IPS-NIHi7 (cell line): ENCODE results near the gene PRPH.
"Not testable (repeated sequence)": the region's sequence is repeated elsewhere in the genome, so short reads cannot be mapped to it uniquely, and the experiment has no call there.

ENCODE experiments used
- DNase-seq: peaks from one replicate; pipeline ENCODE4 v3.0.0; 2012; ENCODE audit warnings: mixed read lengths; ENCODE audit errors: extremely low spot score

Gene PRPH

DNA sequence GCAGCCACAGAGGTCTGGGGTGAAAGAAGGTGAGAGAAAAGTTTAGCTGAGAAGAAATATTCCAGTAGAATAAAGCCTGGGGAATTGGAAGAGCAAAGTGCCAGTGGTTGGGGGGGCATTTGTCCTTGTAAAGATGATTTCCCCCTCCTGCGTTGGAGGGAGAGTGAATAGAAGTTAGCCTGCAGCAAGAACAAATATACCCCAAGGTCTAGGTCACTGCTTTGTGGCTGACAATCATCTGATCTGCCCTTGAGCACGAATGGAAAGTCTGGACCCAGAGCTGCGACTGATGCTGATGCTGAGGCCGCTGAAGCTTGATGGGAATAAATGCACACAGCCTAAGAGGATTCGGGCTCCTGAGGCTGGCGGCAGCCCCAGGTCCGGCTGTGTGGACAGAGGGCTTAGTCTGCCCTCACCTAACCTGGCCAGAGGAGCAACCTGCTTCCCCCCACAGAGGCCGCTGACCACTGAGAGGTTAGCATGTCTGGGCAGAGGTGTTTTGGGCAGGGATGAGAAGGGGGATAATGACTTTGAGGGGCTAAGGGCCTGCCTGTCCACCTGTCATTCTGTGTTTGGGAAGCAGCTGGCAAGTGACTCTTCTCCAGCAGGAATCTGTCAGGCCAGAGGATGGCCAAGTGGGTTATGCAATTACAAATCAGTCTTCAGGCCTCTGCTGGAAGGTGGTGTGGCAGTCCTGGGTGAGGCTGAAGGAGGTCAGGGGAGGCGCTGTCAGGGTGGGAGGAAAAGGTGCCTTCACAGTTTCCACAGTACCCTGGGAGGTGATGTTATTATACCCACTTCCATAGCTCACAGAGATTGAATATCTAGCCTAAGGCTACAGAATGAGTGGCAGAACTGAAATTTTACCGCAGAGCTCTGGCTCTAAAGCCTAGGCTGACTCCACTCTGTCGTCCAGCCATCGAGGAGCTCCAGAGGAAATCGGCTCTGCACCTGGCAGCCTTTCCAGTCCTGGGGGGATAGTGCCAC is 18.4 kb upstream of the PRPH start:
- no peak for DNase-seq

DNA sequence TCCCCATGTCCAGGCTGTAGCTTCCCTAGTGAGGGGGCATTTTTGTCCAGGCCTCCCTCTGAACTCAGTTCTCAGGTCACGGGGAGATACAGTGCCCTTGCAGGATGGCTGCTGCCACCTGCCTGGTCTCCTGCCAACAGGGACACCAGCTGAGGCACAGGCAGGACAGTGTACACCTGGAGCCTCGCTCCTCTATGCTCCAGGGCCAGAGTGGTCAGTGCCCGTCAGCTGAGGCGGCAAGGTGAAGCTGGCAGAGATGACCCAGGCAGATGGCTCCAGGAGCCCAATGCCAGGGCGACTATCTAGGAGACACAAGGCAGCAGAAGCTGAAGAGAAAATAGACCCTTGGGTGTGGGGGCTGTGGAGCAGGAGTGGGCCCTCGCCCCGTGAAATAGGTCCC is 17.5 kb upstream of the PRPH start:
- DNase-seq, result no peak

DNA sequence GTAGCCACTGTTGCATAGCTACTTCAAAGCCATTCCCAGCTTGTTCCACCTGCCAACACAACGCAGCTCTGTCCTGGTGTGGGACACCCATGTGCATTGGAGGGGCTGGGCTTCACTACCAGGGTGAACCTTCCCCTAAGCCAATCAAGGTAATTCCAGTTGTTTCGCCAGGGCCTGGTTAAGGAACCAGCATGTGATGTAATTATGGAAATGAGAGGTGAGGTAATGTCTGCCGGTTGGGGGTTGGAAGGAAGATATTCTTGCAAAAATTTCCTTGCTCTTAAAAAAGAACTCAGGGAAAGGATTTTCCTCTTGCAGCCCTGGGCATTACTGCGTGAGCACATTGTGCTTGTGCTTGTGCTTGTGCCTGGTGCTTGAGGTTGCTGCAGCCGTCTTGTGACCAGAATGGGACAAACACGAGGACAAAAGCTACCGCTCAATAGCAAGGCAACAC is 15.2 kb upstream of the PRPH start:
- peak; percentile 55 for DNase-seq

DNA sequence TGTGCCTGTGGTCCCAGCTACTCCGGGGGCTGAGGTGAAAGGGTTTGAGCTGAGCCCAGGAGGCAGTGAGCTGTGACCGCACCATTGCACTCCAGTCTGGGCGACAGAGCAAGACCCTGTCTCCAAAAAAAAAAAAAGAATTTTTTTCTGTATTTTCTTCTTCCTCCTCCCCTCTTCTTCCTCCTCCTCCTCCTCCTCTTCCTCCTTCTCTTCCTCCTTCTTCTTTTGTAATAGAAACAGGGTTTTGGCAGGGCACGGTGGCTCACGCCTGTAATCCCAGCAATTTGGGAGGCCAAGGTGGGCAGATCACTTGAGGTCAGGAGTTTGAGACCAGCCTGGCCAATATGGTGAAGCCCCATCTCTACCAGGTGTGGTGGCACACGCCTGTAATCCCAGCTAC is 14.4 kb upstream of the PRPH start:
- DNase-seq, result not testable (repeated sequence)

DNA sequence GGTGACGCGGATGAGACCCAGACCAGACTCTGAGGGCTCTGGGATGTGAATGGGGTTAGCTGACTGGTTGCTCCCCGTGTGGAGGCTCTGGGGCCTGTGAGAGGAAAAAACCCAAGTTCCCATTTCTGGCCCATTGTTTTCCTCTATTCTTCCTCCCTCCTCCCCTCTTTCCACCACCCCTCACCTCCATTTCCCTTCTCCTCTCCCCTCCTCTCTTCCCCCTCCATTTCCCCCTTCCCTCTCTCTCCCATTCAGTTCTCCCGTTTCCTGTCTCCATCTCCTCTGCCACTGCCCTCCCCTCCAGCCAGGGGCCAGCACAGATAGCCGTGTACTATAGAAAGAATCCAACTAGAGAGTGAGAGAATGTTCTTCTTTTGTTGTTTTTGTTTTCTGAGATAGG is 12.6 kb upstream of the PRPH start:
- no peak for DNase-seq

DNA sequence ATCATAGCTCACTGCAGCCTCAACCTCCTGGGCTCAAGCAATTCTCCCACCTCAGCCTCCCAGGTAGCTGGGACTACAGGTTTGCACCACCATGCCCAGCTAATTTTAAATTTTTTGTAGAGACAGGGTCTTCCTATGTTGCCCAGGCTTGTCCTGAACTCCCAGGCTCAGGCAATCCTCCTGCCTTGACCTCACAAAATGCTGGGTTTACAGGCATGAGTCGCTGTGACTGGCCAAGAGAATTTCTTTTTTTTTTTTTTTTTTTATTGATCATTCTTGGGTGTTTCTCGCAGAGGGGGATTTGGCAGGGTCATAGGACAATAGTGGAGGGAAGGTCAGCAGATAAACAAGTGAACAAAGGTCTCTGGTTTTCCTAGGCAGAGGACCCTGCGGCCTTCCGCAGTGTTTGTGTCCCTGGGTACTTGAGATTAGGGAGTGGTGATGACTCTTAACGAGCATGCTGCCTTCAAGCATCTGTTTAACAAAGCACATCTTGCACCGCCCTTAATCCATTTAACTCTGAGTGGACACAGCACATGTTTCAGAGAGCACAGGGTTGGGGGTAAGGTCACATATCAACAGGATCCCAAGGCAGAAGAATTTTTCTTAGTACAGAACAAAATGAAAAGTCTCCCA is 12.1 kb upstream of the PRPH start:
- DNase-seq, result not testable (repeated sequence)

DNA sequence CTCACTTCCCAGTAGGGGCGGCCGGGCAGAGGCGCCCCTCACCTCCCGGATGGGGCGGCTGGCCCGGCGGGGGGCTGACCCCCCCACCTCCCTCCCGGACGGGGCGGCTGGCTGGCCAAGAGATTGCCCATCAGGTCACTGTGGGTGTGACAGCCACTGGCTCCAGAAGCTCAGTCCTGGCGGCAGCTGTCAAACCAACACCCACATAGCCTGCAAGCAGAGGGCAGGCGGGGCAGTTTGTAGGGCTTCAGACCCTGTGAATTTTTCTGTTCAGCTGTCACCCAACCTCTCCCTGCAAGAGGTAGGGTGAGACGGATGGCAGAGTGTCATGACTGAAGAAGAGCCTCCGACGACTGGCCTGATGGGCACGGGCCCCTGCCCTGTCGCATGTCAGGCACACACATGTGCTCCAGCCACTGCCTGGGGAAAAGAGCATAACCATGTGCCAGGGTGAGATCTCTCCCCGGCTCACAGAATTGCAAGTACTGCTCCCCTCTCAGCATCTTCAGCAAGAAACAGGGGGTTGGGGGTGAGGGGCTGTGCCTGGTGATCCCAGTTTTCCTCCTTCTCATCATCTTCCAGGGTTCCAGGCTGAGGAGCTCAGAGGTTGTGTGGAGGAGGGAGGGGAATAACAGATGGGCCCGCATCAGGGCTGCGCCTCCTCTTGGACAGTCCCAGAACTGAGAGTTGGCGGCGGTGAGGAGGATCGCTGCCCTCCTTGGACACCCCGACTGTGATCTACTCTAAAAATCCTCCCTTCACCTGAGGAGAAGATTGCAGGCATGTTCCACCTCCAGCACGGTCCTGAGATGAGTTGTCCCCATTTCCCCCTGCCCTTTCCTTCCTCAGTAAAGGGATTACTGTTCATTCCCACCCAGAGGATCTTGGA is 11.2 kb upstream of the PRPH start:
- peak; percentile 29 for DNase-seq

DNA sequence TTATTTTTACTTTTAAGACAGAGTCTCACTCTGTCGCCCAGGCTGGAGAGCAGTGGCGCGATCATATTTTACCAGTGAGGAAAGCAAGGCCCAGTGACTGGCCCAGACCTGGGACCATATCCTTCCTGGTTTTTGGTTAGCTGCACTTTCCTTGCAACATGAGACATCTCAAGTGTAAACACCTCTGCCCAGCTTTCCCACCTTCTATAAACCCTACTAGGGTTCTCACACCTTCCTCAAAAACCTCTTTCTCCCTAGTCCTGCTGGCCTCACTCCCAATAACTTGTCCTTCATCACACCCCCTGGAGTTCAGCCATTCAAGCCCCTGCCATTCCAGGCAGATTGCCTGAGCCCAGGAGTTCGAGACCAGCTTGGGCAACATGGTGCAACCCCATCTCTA is 10.3 kb upstream of the PRPH start:
- DNase-seq, result no peak

DNA sequence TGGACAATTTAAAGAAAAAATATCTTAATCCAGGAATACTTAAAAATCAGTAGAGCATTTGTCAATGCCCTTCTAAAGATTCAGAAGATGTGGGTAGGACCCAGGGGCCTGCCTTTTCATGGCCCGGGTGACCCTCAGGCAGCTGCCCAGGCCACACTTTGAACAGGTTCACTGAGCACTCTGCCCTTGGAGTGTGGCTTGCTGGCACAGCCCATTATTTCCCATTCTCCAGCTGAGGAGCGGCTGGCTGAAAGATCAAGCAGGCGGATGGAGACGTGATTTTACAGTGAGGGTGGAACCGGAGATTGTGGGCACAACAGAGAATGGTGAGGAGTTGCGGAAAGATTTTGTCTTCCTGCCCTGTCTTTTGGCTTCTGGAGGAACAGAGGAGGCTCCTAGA is 7.1 kb upstream of the PRPH start:
- DNase-seq, result no peak

DNA sequence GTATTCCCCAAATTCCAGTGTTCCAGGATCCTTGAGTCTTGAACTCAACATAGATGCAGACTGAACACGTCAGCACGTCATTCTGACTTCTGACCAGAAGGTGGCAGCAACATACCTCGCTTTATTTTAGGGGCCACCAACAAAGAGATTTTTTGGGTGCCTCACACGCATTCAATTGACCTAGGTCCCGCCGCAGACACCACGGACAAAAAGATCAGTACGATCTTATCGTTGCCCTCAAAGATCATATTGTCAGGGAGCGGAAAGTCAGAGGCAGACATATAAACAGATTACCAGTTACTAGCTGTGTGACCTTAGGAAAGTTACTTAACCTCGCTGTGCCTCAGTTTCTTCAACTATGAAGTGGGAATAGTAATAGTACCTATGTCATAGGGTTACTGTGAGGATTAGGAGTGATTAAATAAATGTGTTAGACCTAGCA is 6.5 kb upstream of the PRPH start:
- peak; percentile 70 for DNase-seq

DNA sequence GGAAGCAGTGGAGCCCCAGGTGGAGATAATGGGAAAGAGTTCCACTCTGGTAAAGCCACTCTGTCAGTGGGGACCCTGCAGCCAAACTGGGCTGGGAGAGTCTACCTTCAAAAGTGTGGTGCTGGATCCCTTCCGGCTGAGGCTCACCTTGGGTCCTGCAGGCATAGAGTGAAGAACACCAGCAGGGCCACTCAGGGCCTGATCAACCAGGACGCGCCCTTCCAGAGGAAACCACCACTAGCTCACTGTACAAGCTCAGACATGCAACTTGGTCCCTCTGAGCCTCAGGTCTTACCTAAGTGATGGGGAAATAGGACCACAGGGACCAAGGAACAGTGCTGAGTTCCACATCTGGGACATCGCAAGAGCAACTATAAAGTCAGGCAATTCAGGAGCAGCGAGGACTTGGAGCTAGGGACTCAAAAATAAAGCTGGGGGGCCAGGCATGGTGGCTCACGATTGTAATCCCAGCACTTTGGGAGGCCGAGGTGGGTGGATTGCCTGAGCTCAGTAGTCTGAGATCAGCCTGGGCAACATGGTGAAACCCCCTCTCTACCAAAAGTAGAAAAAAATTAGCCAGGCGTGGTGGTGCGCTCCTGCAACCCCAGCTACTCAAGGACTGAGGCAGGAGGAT is 5.9 kb upstream of the PRPH start:
- DNase-seq, result peak; percentile 8

DNA sequence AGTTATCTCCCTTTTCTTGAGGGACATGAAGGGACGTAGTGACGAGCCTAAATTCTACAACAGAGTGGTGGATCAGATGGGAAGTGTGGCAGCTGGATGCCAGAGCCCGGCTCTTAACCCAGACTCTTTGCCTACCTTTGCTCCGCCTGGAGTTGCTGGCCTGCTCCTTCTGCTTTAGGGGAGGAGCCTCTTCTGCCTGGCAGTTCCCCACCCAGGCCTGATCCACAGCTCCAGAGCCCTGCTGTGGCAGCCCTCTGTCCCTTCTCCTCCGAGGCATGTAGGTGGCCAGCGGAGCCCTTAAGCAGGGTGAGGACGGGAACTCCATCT is 2.3 kb upstream of the PRPH start:
- no peak for DNase-seq

DNA sequence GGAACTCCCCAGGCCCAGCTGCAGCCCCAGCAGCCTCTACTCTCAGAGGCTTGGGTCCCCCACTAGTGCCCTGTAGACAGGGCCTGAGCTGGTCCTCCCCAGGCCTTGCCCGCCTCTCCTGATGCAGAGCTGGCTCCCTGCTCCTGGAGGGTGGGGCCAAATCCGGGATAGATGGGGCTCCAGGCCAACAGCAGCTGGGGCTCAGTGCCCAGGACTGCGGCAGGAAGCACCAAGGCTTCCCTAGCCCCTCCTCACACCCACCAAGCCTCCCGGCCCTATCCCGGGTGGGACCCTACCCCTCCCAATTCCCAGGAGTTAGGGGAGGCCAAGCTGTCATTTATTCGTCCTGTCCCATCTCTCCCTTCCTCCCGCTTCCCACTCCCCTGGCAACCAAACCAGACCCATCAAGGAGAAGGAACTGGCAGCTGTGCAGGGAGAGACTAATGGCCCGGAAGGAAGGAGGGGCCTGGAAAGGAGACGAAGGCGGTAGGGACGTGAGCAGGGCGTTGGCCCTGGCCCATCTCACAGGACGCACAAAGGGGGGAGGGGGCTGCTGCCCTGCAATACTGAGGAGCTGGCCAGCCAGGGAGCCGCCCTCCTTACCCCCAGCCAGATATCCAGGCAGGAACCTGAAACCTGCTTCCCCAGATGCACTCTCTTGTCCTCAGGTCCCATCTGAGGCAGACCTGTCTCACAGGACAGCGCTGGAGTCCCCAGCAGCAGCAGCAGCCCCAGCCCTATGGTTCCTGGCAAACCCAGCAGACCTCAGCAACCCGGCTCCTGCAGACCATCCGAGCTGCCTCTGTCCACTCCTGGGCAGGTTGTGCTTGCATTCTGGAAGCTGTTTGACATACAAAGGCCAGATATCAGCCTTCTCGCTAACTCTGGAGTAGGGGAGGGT is 1.6 kb upstream of the PRPH start:
- DNase-seq, result peak; percentile 25

DNA sequence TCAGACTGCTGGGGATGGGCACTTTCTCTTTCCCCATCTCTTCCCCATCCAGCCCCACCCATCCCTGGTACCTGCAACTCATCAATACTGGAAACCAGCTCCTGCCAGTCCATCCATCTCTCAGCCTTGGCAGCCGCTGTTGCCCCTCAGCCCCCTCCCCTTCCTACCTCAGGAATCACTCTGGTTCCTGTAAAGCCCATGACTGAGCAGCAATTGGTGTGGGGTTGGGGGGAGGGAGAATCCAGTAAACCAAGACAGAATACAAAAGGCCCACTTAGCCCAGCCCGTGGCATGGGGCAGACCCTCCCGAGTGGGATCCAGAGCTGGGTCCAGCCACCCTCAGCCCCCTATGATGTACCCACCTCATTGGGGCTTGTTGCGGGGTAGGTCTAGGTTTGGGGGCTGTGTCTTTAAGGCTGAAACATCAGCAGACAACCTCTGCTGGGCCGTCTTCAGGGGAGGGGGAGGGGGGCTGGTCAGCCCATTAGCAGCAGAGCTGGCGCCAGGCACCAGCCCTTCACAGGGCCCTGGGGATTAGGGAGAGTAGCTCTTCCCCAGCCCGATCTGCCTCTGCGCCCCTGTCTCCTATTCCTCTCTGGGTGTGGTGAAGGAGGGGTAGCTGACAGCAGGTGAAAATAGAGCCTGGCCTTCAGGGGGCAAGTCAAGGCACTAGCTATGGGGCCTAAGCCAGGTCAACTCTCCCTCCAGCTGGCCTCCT is 702 bp upstream of the PRPH start:
- DNase-seq, result no peak

DNA sequence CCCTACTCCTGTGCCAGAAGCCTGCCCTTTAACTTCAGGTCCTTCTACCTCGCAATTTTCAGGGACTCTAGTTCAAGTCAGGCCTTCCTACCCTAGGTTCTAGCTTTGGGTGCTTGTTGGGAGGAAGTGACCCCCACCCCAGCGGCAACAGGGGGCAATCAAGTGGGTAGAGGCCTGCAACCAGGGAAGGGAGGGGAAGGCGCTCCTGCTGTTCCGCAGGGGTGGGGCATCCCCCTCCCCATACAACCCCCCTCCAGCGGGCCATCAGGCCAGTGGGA is 204 bp upstream of the PRPH start:
- no peak for DNase-seq

DNA sequence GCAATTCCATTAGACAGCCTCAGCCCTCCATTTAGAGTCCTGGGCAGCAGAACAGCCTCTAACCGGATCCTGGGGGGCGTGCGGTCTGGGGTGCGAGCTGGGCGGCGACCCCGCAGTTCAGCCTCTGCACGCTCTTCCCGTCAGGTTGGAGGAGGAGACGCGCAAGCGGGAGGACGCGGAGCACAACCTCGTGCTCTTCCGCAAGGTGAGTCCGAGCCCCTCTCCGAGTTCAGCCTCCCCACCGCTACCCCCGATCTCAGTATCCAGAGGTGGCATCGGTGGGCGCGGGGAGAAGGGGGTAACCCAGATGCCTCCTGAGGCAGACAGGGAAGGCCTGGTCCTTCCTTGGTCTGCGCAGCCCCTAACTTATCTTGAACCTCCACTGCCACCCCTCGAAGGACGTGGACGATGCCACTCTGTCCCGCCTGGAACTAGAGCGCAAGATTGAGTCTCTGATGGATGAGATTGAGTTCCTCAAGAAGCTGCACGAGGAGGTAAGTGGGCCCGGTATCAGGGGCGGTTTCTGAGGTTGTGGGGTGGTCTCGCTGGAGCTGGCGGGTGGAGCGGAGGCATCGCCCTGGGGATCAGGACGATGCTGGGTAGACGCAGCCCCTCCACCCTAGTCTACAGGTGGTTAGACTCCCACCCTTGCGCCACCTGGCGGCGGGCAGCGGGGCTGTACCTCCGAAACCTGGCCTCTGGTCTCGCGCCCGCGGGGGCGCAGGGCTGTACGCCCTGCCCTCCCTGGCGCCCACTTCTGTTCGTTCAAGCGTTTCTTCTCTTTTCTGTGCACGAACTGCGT is 1.3 kb downstream of the PRPH start:
- peak; percentile 86 for DNase-seq

DNA sequence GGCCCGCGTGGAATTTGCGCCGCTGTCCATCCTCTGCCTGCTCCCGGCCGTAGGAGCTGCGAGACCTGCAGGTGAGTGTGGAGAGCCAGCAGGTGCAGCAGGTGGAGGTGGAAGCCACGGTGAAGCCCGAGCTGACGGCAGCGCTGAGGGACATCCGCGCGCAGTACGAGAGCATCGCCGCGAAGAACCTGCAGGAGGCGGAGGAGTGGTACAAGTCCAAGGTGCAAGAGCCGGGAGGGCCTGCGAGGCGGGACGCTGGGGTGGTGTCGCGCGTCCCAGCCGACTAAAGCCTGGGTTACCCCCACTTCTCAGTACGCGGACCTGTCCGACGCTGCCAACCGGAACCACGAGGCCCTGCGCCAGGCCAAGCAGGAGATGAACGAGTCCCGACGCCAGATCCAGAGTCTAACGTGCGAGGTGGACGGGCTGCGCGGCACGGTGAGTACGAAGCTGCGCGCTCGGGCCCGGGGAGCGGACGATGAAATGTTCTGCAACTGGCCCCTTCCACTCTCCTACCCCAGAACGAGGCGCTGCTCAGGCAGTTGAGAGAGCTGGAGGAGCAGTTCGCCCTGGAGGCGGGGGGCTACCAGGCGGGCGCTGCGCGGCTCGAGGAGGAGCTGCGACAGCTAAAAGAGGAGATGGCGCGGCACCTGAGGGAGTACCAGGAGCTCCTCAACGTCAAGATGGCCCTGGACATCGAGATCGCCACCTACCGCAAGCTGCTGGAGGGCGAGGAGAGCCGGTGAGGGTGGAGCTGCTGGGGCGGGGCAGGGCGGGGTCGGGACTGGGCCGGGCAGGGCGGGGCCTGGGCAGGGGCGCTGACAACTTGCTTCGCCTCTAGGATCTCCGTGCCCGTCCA is 2.1 kb downstream of the PRPH start:
- DNase-seq, result peak; percentile 87

DNA sequence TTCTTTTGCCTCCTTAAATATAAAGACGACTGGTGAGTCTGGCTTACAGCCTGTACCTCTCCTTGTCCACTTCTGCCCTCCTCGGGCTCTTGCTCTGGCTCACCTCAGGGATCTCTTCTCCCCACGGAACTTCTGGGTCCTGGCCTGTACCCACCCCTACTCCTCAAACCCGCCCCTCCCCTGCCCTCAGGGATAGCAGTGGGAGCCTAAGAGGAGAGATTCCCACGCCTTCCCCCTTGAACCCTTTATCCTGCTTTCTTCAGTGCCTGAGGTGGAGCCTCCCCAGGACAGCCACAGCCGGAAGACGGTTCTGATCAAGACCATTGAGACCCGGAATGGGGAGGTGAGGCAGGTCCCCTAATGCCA is 2.7 kb downstream of the PRPH start:
- DNase-seq, result no peak
